ENCODE measurements around the gene CELA2A.

CELA2A gene

GRCh38 chr1:15435239-15436077, 21.1 kb upstream of the CELA2A start:
- H3K36me3 ChIP-seq (ENCODE audit: insufficient read depth) = no peaks in the 10 kb centered on the region
- H2AFZ ChIP-seq (ENCODE audit: low read depth) = no peak overlapping the region
- H3K4me1 ChIP-seq (ENCODE audit: low read depth, poor library complexity, severe bottlenecking) = no peaks in the 10 kb centered on the region
- no peak overlapping the region for H3K4me3 ChIP-seq (IDR thresholded peaks at IDR 0.05; ENCODE audit: insufficient read depth, low read depth, low read length)
- no peak overlapping the region for H3K9ac ChIP-seq
- H3K27ac ChIP-seq = no peak overlapping the region
- no peaks in the 10 kb centered on the region for H3K27me3 ChIP-seq (ENCODE audit: insufficient read depth, low read depth)
- no peaks in the 10 kb centered on the region for H3K79me2 ChIP-seq (ENCODE audit: insufficient read depth, low read depth)
- H4K20me1 ChIP-seq (ENCODE audit: insufficient read depth) = no peaks in the 10 kb centered on the region
- no peak overlapping the region for H3K4me2 ChIP-seq
- TF ChIP-seq, protein P1, sequence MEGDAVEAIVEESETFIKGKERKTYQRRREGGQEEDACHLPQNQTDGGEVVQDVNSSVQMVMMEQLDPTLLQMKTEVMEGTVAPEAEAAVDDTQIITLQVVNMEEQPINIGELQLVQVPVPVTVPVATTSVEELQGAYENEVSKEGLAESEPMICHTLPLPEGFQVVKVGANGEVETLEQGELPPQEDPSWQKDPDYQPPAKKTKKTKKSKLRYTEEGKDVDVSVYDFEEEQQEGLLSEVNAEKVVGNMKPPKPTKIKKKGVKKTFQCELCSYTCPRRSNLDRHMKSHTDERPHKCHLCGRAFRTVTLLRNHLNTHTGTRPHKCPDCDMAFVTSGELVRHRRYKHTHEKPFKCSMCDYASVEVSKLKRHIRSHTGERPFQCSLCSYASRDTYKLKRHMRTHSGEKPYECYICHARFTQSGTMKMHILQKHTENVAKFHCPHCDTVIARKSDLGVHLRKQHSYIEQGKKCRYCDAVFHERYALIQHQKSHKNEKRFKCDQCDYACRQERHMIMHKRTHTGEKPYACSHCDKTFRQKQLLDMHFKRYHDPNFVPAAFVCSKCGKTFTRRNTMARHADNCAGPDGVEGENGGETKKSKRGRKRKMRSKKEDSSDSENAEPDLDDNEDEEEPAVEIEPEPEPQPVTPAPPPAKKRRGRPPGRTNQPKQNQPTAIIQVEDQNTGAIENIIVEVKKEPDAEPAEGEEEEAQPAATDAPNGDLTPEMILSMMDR (conservative IDR thresholded peaks at IDR 0.05; ENCODE audit: low read depth, low read length) = no peak

GRCh38 chr1:15436881-15437442, 19.6 kb upstream of the CELA2A start:
- Histone ChIP-seq H2AFZ (ENCODE audit: low read depth) (no peak overlapping the region), H3K4me3 (IDR thresholded peaks at IDR 0.05; ENCODE audit: insufficient read depth, low read depth, low read length) (no peak overlapping the region), H3K9ac (no peak overlapping the region), H3K79me2 (ENCODE audit: insufficient read depth, low read depth) (no peaks in the 10 kb centered on the region), H3K4me1 (ENCODE audit: low read depth, poor library complexity, severe bottlenecking) (no peaks in the 10 kb centered on the region), H3K27me3 (ENCODE audit: insufficient read depth, low read depth) (no peaks in the 10 kb centered on the region), H3K27ac (no peak overlapping the region), H4K20me1 (ENCODE audit: insufficient read depth) (no peaks in the 10 kb centered on the region), H3K36me3 (ENCODE audit: insufficient read depth) (no peaks in the 10 kb centered on the region), H3K4me2 (no peak overlapping the region)
- TF ChIP-seq, protein P1 (conservative IDR thresholded peaks at IDR 0.05; ENCODE audit: low read depth, low read length) = no peak

GRCh38 chr1:15439325-15439724, 17.2 kb upstream of the CELA2A start:
- no peak overlapping the region for H3K9ac ChIP-seq
- TF ChIP-seq, protein P1 (conservative IDR thresholded peaks at IDR 0.05; ENCODE audit: low read depth, low read length) = no peak

DNA sequence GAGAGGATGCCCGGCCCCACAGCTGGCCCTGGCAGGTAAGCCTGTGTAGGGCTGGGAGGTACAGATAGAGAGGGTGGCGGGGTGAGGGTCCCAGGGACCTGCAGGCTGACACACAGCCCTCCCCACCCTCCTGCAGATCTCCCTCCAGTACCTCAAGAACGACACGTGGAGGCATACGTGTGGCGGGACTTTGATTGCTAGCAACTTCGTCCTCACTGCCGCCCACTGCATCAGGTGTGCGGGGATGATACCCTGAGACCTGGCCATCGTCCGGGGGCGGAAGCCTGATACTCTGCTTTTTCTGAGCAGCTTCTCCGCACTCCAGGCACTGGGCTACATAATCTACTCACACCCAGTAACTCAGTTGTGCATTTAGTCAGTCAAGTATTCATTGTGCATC, 16.2 kb upstream of the CELA2A start:
- Histone ChIP-seq H3K9ac (no peak overlapping the region), H3K4me3 (IDR thresholded peaks at IDR 0.05; ENCODE audit: insufficient read depth, low read depth, low read length) (no peak overlapping the region), H3K27me3 (ENCODE audit: insufficient read depth, low read depth) (no peaks in the 10 kb centered on the region), H3K36me3 (ENCODE audit: insufficient read depth) (no peaks in the 10 kb centered on the region), H3K27ac (no peak overlapping the region), H4K20me1 (ENCODE audit: insufficient read depth) (no peaks in the 10 kb centered on the region), H3K4me2 (no peak overlapping the region), H2AFZ (ENCODE audit: low read depth) (no peak overlapping the region), H3K79me2 (ENCODE audit: insufficient read depth, low read depth) (no peaks in the 10 kb centered on the region), H3K4me1 (ENCODE audit: low read depth, poor library complexity, severe bottlenecking) (no peaks in the 10 kb centered on the region)
- TF ChIP-seq, protein P1 (conservative IDR thresholded peaks at IDR 0.05; ENCODE audit: low read depth, low read length) = no peak

More at GRCh38 chr1:15439325-15439724, 17.2 kb upstream of the CELA2A start:
- H3K4me3 ChIP-seq (IDR thresholded peaks at IDR 0.05; ENCODE audit: insufficient read depth, low read depth, low read length) = no peak overlapping the region
- no peaks in the 10 kb centered on the region for H3K36me3 ChIP-seq (ENCODE audit: insufficient read depth)
- no peaks in the 10 kb centered on the region for H3K4me1 ChIP-seq (ENCODE audit: low read depth, poor library complexity, severe bottlenecking)
- no peak overlapping the region for H2AFZ ChIP-seq (ENCODE audit: low read depth)
- no peaks in the 10 kb centered on the region for H3K27me3 ChIP-seq (ENCODE audit: insufficient read depth, low read depth)
- H4K20me1 ChIP-seq (ENCODE audit: insufficient read depth) = no peaks in the 10 kb centered on the region
- no peak overlapping the region for H3K27ac ChIP-seq
- no peaks in the 10 kb centered on the region for H3K79me2 ChIP-seq (ENCODE audit: insufficient read depth, low read depth)
- no peak overlapping the region for H3K4me2 ChIP-seq
